Thoracic aorta (tissue), 2 donors: Measurements from ENCODE around the gene CD3E. TPM values are rescaled to one million over a fixed set of nuclear protein-coding genes. Genes with fewer than 3 reads are reported as not detected.
A peak's percentile ranks its signal among the peaks of the same experiment; 100 is the strongest.

ENCODE experiments used
- ATAC-seq: fragments of 150-250 bp; one replicate; pipeline ENCODE4 v1.8.0; 2017; ENCODE audit warnings: low read depth; ENCODE audit not compliant: insufficient number of reproducible peaks, low FRiP score
- DNase-seq: peaks from one replicate; pipeline ENCODE4 v3.0.0-alpha.2; 2020; ENCODE audit warnings: low spot score
- H3K27ac ChIP-seq, 2 donors: fragments of 200-600 bp; sonication (generic); 1 replicate in 1 of 2; 2 replicates in 1 of 2; pipeline ENCODE4 v1.5.1; 2016; ENCODE audit warnings: mild to moderate bottlenecking in 2 of 2, moderate library complexity in 2 of 2
- H3K27me3 ChIP-seq: fragments of 200-600 bp; sonication (generic); replicated peaks from 2 replicates; pipeline ENCODE4 v1.6.0; 2016; ENCODE audit warnings: mild to moderate bottlenecking; ENCODE audit not compliant: insufficient read depth
- H3K36me3 ChIP-seq: fragments of 200-600 bp; sonication (generic); one replicate; pipeline ENCODE4 v1.5.1; 2016
- H3K4me1 ChIP-seq, 2 donors: fragments of 200-600 bp; sonication (generic); 1 replicate in 1 of 2; 2 replicates in 1 of 2; pipeline versions ENCODE4 v1.5.1 to v1.6.0; 2016; ENCODE audit warnings: low read depth in 2 of 2, mild to moderate bottlenecking in 1 of 2; ENCODE audit not compliant: control insufficient read depth in 1 of 2
- H3K4me3 ChIP-seq: fragments of 200-600 bp; sonication (generic); 2 replicates; pipeline ENCODE4 v1.5.1; 2016; ENCODE audit warnings: mild to moderate bottlenecking
- H3K9me3 ChIP-seq: fragments of 200-600 bp; sonication (generic); 2 replicates; pipeline ENCODE4 v1.5.1; 2016
- CTCF ChIP-seq: fragments of 200-600 bp; sonication (generic); IDR thresholded peaks from one replicate; pipeline ENCODE4 v1.5.1; 2019; ENCODE audit warnings: antibody characterized with exemption
- total RNA-seq, 2 donors: library from RNA; depleted of rRNA; stranded (reverse); fragments of >200 nt; gene quantifications; one replicate each; pipeline versions ENCODE4 v1.1.0 to v1.2.3, GENCODE V29; 2016

The CD3E gene
- total RNA-seq, 2 donors from 2014 or later = 1.1 to 1.3 TPM

DNA sequence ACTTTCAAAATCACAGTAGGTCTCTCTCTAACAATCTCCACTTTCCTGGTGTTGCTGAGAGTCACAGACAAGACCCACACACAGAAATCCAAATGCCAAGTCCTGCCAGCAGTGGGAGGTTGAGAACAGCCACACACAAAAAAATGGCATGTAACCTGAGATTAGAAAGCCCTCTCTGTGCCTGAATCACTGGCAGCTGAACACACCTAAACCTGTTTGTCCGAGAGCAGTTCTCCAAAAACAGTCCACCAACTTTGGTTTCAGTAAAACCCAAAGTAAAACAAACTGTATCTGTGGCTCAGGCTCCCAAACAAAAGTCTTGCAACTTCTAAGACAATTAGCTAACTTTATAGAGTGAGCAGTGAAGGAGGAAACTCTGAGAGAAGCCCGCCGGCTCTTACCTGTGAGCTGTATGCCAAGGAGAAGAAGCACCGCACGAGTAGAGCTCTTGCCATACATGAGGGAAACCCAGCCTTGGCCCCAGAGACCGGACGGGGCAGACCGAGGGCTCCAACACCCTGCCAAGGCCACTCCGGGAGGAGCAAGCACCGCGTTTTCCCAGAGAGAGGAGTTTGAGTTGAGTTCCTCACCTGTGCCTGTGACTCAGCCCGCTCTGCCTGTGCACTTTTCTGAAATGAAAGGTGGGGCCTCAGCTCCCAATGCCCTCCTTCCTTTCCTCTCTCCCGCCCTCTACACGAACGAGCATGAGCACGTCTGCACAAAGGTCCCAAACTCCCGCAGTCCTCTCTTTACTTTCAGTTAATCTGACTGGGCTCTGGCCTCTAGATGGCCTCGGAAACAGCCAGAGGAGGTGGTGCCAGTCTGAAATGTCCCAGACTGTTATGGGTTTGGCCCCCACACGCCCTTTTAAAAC is 40.6 kb upstream of the CD3E start, which contains the start of gene MPZL2:
Gene MPZL2 (minus strand): TSS at position 603 of the 874 bp plus-strand sequence. CDS start 144 bp downstream, at position 459.
- peak within 1 kb of the TSS; percentile 61 for H3K4me3 ChIP-seq
- no peaks in the 10 kb centered on the region for H3K36me3 ChIP-seq
- no peak for ATAC-seq
- no peak within 1 kb of the TSS for H3K27ac ChIP-seq
- H3K4me1 ChIP-seq = peaks cover 0 to 3% of the 10 kb centered on the region in 2 donors
- H3K27me3 ChIP-seq = no peaks in the 10 kb centered on the region
- no peak for TF ChIP-seq CTCF
- no peaks in the 10 kb centered on the region for H3K9me3 ChIP-seq
- no peak for DNase-seq

DNA sequence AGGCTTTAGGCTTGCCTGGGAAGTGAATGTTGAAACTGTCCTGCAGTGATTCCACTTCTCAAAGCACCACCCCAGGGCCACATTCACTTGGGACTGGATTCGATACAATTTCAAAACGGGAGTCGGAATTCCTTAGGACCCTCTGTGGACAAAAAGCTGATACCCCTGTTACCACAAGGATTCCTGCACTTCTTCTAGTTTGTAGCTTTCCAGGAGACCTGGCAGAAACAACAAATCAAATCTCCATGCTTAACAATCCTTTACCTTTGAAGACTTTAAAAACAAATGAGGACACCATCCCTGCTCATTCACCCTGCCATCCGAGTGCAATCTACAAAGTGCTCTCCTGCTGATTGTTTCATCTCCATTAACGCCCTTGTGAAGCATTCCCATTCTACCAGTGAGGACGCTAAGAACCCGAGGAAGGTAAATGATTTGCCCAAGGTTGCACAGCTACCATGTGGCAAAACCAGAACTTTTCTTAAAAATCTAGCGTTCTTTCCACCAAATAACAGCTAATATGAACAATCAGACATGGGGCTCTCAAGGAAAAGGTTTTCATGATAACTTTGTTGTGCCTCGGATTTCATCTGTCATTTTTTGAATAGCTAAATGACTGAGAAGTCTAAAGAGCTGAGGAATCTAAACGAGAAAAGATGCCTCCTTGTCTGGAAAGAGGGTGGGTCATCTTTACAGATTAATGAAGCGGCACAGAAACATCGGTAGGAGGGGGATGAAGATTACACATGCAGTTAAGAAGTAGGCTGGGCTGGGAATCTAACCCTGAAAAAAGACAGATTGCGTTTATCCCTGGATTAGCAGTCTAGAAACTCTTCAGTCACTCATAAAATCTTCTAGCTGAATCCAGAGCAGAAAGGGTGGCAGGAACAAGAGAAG is 39.7 kb upstream of the CD3E start:
- Histone ChIP-seq H3K36me3 (no peaks in the 10 kb centered on the region), H3K27me3 (no peaks in the 10 kb centered on the region), H3K9me3 (no peaks in the 10 kb centered on the region), H3K4me1 (peaks cover 0 to 3% of the 10 kb centered on the region in 2 donors), H3K4me3 (peak overlapping the region; percentile 61), H3K27ac (no peak overlapping the region)
- no peak for TF ChIP-seq CTCF
- no peak for DNase-seq
- ATAC-seq = no peak

- no peaks in the 10 kb centered on the region for H3K27me3 ChIP-seq
- no peak for TF ChIP-seq CTCF
- no peak overlapping the region for H3K27ac ChIP-seq
- no peak for ATAC-seq
- H3K36me3 ChIP-seq = no peaks in the 10 kb centered on the region
- H3K4me1 ChIP-seq = peaks cover 0 to 3% of the 10 kb centered on the region in 2 donors
- H3K9me3 ChIP-seq = no peaks in the 10 kb centered on the region
- H3K4me3 ChIP-seq = no peak overlapping the region
- no peak for DNase-seq
These were observed 38.6 kb upstream of the CD3E start for GRCh38 chr11:118265954-118266353.

GRCh38 chr11:118267486-118267885 is 37.0 kb upstream of the CD3E start:
- H3K27me3 ChIP-seq = no peaks in the 10 kb centered on the region
- no peak for DNase-seq
- no peaks in the 10 kb centered on the region for H3K9me3 ChIP-seq
- no peak for TF ChIP-seq CTCF
- H3K4me3 ChIP-seq = no peak overlapping the region
- peaks cover 0 to 3% of the 10 kb centered on the region in 2 donors for H3K4me1 ChIP-seq
- no peak overlapping the region for H3K27ac ChIP-seq
- ATAC-seq = no peak
- no peaks in the 10 kb centered on the region for H3K36me3 ChIP-seq

DNA sequence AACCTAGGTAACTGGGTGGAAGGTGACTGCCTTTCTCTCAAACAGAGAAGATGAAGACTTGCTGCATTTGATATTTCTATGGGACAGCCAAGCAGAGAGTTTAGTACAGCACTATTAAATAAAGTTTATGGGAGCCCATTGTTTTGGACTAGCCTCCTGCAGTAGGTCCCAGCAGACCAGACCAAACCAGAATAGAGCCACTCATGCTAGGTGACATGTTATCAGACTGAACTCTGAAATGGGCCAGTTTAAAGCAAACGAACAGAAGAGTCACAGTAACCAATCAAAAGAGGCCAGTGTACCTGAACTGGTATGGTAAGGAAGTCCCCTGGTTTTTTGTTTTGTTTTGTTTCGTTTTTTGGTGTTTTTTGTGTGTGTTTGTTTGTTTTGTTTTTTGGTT is 32.5 kb upstream of the CD3E start:
- Histone ChIP-seq H3K36me3 (no peaks in the 10 kb centered on the region), H3K27ac (no peak overlapping the region), H3K4me3 (no peak overlapping the region), H3K9me3 (no peaks in the 10 kb centered on the region), H3K4me1 (no peaks in the 10 kb centered on the region), H3K27me3 (no peaks in the 10 kb centered on the region)
- no peak for TF ChIP-seq CTCF
- DNase-seq = no peak
- ATAC-seq = no peak
